HG03039 (cell line): Measurements from ENCODE around the gene BEAN1.
"Not testable (repeated sequence)": the region's sequence is repeated elsewhere in the genome, so short reads cannot be mapped to it uniquely, and the experiment has no call there.

Source experiments
- ATAC-seq: cut with Tn5 transposase; IDR thresholded peaks from one replicate; pipeline ENCODE4 v1.9.1; 2021; ENCODE audit warnings: mild to moderate bottlenecking, moderate library complexity; ENCODE audit not compliant: unreplicated experiment

Gene BEAN1

DNA sequence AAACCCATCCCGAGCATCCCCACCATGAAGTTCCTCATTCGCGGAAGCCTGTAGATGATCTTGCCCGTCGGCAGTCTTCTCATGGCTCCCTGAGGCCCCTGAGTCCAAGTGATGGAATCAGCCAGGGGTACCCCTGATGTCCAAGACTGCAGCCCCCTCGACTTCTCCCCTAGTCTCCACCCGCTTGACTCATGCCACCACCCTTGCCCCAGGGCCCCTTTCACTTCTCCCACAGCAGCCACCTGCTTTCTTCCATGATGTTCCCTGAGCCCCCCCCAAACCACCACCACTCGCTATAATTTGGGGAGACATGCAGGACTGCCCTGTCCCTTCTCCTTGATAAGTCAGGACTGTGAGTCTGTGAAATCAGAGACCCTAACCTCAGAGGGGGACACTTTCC lies 11.4 kb downstream of the BEAN1 start:
- no peak for ATAC-seq

DNA sequence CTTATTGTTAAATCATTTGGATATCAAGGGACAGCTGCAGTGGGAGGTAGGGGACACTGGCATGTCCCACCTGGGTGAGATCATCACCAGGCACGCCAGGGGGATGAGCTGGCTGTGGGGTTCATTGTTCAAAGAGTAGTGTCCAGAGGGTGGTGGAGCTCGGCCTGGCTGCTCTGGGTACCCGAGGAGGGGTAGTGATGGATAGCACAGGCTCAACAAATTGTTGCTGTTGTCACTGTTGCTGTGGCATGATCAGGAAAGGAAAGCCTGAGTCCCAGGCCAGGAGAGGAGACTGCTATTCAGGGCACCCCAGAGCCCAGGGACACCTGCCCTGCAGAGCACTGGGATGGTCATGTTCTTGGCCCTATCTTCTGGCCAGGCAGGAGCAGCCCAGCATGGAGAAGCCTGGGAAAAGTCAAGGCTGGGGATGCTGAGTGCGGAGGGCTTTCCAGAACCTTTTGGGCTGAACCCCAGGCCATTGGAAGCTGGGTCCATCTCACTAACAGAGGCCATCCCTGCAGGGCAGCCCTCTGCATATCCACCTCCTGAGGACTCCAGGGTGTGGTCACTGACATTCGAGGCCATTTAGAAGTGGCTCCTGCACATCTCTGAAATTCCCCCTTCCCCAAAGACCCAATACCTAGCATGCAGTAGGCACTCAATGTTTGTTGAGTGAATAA lies 12.1 kb downstream of the BEAN1 start:
- ATAC-seq = no peak

DNA sequence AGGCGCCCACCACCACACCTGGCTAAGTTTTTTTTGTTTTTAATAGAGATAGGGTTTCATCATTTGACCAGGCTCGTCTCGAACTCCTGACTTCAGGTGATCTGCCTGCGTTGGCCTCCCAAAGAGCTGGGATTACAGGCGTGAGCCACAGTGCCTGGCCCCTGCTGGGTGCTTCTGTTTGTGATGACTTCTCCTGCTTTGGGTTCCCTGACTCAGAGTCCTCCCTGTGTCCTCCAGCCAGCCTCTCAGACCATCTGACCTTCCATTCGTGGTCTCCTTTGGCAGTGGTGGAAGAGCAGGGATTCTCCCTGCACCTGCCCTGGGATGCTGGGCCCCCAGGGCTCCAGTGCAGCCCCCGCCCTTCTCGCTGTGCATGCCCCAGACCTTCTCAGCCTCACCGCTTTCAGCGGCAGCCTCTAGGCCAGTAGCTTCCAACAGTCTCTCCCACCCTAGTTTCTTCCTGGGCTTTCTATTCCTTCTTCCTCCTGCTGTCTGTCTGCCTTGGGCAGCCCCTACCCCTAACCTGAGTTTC lies 13.2 kb downstream of the BEAN1 start:
- no peak for ATAC-seq

DNA sequence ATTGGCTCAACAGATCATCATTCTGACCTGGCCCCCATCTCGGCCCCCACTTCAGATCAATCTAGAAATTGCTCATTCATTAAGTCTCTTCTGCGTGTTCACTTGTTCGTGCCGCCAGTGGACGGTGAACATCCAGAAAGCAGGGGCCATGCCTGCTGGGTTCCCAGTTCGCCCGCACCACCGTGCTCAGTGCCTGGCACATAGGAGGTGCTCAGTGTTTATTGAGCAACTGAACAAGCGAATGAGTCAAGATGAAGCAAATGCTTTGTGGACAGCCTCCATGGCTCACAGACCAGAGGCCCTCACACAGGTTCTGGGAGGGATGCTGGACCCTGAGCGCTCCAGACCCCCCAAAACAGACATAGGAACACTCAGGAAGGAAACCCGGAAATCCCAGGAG lies 13.9 kb downstream of the BEAN1 start:
- ATAC-seq = no peak

DNA sequence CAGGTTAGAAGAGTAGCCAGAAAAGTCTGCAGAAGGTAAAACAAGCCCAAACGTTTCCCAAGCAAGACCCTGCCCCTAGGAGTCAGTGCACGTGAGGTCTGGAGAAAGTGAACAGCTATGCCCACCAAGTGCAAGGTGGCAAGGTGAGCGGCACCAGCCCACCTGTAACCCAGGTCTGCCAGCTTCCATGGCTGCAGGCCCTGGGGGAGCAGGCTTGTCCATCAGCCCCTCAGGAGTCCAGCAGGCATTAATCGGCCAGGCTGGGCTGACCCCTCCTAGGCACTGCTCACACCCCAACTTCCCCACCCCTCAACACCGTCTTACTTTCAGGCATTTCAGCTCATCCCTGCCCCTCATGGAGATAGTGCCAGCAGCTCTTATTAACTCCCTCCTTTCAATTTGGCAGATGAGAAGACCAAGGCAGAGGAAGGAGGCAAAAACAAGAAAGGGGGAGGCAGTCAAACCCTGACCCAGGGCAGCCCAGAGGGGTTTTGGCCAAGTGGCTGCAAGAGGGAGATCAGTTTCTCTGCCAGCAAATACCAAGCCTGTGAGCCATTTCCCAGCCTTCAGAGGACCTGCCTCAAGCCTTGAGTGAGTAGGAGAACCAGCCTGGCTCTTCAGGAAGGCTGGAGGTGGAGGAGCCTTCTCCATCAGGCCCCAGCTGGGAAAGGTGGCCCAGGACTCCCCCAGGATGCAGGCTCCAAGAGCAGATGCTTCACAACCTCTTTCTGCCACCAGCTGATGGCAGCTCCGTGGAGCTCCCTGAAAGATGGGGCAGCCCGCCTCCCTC lies 14.7 kb downstream of the BEAN1 start:
- ATAC-seq = no peak

DNA sequence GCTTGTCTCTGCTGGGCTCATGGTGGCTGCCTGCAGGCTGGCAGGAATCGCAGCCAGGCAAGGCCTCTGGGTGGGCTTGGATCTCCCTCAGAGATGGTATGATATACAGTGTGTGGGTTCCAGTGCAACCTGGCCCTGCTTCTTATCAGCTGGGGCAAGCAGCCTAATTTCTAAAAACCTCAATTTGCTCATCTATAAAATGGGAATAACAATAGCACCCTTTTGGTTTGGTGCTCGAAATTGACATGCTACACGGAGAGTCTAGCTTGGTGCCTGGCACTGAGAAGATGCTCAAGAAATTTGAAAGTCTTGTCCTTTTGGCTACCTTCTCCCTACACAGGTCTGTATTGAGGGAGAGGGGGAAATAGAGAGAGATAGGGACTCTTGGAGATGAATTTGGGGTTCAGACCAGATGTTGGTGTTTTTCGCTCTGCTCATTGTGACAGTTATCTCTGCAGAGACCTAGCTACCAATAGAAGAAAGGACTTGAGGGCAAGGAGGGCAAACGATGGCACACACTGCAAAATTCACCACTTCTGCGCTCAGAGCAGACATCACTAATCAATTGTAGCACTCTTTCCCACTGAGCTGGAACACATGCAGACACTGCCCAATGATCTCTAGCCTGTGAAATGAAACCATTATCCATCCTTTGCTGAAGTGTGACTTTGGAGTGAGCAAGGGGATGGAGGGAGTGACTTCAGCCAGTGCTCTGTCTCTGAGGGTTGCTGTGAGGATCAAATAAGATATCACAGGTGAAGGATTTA lies 15.6 kb downstream of the BEAN1 start:
- ATAC-seq = no peak

DNA sequence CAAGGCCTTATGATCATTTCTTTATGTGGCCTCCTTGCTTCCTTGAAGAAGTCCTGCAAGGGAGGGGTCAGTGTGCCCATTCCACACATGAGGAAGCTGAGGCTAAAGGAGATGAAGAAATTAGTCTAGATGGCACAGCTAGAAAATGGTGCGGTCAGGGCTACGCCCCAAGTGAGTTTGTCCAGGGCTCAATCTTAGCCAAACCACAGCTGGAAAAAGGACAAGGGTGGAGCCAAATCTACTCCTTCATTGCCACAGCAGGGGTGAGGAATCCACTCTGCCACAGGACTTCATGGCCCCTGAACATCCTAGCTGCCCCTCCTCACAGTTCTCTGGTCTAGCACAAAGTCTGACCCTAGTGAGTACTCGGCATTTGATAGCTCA lies 16.2 kb downstream of the BEAN1 start:
- ATAC-seq = no peak

DNA sequence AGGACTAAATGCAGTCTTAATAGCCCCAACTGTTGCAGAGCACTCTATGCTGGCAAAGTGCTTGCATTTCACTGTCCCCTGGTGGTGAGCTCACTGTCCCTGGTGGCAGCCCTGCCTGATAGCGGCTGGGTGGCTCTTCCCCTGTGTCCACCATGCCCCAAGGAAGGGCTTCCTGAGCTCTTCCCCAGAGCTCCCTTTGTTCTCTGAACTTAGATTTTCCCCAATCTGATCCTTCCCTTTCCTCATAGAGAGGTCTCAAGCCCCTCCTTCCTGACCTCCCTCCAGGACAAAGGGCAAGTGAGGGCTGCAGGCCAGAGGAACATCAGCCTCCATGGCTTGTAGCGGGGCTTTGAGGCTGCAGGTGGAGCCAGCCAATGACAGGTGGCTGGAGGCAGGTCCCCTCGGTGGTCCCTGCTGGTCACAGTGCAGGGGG lies 17.0 kb downstream of the BEAN1 start:
- ATAC-seq = no peak

DNA sequence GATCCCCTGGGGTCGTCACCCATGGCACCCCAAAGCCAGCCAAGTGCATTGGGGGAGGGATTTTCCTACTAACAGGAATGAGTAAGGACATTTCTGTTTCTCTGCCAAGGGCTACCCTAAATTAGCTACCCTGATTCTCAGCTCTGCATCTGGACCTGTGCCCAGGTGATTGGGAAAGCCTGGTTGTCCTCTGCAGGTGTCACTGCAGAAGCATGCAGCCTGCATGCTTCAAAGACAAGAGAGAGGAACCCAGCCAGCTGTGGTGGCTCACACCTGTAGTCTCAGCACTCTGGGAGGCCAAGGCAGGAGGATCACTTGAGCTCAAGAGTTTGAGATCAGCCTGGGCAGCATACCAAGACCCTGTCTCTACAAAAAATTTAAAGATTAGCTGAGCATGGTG lies 19.6 kb downstream of the BEAN1 start:
- no peak for ATAC-seq

DNA sequence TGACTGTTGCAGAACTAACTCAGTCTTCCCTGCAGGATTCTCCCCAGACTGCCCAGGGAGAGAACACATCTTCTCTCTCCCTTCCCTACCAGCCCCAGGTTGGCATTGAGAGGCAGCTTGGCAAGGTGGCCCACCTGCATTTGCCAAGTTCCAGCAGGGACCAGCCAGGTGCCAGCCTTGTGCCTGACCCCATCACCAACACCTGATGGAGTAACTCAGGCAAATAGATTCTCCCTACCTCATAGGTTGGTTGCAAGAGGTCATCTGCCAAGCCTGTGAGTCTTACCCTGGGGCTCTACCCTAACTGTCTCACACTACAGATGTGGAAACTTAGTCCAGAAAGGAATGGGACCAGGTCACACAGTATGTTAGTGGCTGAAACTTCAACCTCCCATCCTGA lies 20.4 kb downstream of the BEAN1 start:
- ATAC-seq = no peak

DNA sequence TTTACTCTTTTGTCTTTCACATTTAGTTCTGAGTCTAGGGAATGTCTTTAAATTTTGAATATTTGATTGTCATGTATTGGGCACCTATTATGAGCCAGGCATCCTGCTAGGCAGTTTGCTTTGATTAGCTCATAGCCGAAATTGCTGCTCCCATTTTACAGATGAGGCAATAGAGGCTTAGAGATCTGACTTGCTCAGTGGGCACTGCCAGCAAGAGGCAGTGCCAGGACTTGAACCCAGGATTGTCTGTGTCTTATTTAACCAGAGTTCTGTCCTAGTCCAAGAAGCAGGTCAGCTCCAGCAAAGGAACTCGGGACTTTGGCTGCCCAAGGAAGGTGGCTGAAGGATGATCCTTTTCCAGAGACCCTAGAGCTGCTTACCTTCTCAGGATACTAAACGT lies 24.5 kb downstream of the BEAN1 start:
- ATAC-seq = no peak

DNA sequence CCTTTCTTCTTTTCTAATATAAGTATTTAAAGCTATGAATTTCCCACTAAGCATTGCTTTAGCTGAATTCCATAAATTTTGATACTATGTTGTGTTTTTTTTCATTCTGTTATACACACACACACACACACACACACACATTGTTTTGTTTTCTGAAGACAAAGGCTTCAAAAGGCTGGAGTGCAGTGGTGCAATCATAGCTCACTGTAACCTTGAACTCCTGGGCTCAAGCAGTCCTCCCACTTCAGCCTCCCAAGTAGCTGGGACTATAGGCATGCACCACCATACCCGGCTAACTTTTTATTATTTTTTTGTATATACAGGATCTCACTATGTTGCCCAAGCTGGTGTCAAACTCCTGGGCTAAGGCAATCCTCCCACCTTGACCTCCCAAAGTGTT lies 26.1 kb downstream of the BEAN1 start:
- not testable (repeated sequence) for ATAC-seq

DNA sequence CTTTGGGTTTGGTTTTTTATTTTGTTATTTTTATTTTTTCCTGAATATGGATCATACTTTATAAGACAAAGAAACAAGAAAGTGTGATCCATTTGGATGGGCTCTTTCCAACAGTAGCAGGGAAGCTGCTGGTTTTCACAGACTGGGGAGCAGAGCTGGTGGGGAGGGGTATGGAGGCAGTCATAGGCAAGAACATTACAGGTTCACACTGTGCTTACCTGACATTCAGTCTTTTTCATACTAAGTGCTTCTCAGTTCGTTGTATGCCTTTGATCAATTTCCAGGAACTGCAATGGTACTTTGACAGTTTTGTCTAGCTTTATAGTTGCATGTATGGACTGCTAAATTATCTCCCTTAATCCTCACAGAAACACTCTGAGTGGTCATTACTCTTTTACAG lies 27.7 kb downstream of the BEAN1 start:
- no peak for ATAC-seq

DNA sequence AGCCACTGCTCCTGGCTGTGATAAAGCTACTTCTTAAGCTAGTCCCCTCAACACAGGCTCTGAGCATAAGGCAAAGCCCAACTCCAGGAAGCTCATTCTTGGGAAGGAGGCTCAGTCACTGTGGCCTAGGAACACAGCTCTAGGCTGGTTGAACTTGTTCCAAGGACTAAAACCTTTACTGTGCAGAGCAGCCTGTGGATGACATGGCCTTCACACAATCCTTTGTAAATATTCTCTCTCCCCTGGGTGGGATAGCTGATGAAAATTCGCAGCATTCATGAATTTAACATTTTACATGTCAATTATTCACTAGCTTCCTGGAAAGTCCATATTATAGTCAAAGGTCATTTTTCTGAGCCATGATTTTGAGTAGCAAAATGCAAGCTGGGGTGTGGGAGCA lies 28.9 kb downstream of the BEAN1 start:
- ATAC-seq = no peak

DNA sequence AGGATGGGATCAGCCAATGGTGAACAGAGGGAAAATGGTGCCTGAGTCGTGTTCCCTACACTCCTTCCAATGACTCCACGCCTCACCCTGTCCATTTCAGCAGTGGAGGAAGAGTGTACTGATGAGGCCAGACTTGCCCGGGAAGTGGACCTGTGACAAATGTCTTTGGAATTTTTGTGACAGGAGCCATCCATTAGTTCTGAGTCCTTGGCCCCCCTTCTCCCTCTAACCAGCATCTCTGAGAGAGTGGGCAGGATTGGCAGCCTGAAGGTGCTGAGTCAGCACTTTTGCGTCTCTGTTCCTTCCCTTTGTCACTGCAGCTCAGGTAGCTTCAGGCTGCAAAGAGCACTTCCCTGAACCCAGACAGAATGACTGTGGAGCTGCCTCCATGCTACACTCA lies 30.8 kb downstream of the BEAN1 start:
- no peak for ATAC-seq

DNA sequence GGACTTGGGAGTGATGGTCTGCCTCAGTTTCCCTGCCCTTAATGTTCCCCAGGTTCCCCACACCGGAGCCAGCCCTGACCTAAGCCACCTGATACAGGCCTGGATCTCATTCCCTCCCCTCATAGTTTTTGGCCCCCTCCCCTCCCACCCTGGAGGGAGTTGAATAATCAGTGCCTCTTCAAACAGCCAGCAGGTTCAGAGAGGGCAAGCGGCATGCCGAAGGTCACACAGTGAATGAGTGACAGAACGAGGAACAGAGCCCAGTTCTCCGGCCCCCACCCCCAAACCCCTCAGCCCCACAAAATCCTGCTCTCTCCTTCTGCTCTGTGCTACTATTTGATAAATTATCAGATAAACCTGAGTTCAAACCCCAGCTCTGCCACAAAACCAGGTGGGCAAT lies 31.2 kb downstream of the BEAN1 start:
- no peak for ATAC-seq

DNA sequence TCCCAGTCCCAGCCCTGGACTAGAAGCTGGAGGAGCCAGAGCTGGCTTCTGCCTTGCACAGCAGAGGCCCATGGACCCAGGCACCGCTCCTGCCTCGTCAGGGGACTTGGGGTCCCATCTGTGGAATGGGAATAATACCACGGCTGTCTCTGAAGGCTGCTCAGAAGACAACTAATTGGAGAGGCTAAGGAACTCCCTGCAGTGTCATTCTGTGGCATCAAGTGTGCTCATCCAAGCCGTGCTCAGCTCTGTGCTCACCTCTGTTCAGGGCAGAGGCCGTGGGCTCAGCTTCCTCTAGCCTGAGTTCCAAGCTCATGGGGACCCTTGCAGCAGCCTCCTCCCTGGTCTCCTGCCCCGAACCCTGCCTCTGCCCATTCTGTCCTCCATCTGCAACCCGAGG lies 31.8 kb downstream of the BEAN1 start:
- no peak for ATAC-seq

DNA sequence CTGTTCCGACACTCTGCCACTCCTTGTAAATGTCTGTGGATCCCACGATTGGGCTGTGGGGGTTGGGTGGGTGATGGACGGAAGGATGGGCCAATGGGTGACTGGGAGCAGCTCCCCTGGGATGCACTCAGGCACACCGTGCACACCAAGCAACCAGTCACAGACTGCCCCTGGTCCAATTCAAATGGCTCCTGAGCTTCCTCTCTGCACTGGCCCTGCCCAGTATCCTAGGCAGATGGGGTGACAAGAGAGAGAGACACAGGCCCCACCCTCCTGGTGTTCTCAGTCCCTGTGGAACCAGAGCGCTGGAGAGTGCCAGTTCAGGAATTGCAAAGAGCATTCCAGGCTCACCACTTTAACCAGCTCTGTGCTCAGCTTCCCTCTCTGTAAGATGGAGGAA lies 32.8 kb downstream of the BEAN1 start:
- no peak for ATAC-seq

DNA sequence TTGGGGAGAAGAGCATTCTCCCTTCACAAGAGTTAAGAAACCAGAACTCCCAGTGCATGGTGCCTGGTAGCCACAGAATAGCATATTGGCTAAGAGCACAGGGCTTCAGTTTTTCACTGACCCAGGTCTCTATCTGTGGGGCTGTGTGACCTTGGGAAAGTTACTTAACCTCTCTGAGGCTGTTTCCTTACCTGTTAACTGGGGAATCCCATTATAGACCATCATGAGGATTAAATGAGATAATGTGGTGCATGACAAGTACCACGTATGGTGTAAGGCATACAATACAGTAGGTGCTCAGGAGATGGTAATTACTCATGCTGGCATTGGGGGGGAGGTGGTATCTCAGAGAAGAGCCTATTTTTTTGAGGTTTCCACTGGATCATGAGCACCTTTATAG lies 33.6 kb downstream of the BEAN1 start:
- ATAC-seq = no peak

DNA sequence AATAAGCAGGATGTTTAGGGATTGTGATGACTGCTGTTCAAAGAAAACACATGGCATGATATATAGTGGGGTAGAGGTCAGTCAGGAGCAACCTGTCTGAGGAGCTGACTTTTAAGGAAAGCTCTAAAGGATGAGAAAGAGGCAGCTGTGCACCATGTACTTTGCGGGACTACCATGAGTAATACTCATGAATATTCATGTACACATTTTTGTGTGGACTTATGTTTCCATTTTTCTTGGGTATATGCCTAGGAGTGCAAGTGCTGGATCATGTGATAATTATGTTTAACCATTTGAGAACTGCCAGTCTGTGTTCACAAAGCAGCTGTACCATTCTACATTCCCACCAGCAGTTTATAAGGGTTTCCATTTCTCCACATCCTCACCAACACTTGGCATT lies 35.8 kb downstream of the BEAN1 start:
- no peak for ATAC-seq

DNA sequence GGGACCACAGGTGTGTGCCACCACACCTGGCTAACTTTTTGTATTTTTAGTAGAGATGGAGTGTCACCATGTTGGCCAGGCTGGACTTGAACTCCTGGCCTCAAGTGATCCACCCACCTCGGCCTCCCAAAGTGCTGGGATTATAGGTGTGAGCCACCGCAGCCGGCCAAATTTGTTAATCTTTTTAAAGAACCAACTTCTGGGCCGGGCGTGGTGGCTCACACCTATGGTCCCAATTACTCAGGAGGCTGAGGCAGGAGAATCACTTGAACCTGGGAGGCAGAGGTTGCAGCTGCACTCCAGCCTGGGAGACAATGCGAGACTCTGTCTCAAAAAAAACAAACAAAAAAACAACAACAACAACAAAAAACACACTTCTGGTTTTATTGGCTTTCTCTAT lies 38.9 kb downstream of the BEAN1 start:
- not testable (repeated sequence) for ATAC-seq

DNA sequence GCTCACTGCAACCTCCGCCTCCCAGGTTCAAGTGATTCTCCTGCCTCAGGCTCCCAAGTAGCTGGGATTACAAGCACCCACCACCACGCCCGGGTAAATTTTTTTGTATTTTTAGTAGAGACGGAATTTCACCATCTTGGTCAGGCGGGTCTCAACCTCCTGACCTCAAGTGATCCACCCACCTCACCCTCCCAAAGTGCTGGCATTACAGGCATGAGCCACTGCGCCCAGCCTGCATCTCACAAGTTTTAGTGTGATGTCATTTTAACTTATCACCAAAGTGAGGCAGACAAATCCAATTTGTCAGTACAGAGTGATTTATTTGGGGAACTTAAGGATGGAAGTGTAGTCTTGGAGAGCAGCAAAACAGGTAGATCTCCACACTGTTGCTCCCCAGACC lies 39.5 kb downstream of the BEAN1 start:
- ATAC-seq = not testable (repeated sequence)
